Measurements from ENCODE around the gene GNAI2.

The GNAI2 gene

GRCh38 chr3:50235716-50236483 lies at the start of gene GNAI2:
GNAI2 (plus strand) TSS chr3:50236204; CDS start chr3:50236336, 132 bp downstream.
- H3K36me3 Mint-ChIP-seq, result peaks cover 4% of the 10 kb centered on the region
- no peaks in the 10 kb centered on the region for H3K27me3 Mint-ChIP-seq
- ATAC-seq (ENCODE audit: low read depth) (peak; percentile 87), DNase-seq (ENCODE audit: low spot score in 2 of 2) (peak; percentile 92 to 98)
- no peaks in the 10 kb centered on the region for H3K9me3 Mint-ChIP-seq
- peak within 1 kb of the TSS; percentile 94 for H3K27ac Mint-ChIP-seq
- H3K4me1 Mint-ChIP-seq, result peaks cover 41% of the 10 kb centered on the region
- H3K4me3 Mint-ChIP-seq, result peak within 1 kb of the TSS; percentile 99

- Mint-ChIP-seq H3K36me3 (no peaks in the 10 kb centered on the region), H3K27ac (no peak overlapping the region), H3K4me1 (peaks cover 5% of the 10 kb centered on the region), H3K9me3 (no peaks in the 10 kb centered on the region), H3K4me3 (no peak overlapping the region), H3K27me3 (peaks cover 10% of the 10 kb centered on the region)
- no peak for DNase-seq (ENCODE audit: low spot score in 2 of 2)
- no peak for ATAC-seq (ENCODE audit: low read depth)
Observed at GRCh38 chr3:50187750-50188149, 48.3 kb upstream of the GNAI2 start.

GRCh38 chr3:50189274-50189673 lies 46.7 kb upstream of the GNAI2 start:
- no peak for DNase-seq (ENCODE audit: low spot score in 2 of 2)
- H3K4me3 Mint-ChIP-seq, result no peak overlapping the region
- no peaks in the 10 kb centered on the region for H3K36me3 Mint-ChIP-seq
- H3K9me3 Mint-ChIP-seq, result no peaks in the 10 kb centered on the region
- H3K27me3 Mint-ChIP-seq, result peaks cover 2% of the 10 kb centered on the region
- no peak overlapping the region for H3K27ac Mint-ChIP-seq
- peak; percentile 53 for ATAC-seq (ENCODE audit: low read depth)
- peaks cover 5% of the 10 kb centered on the region for H3K4me1 Mint-ChIP-seq

GRCh38 chr3:50189989-50190388 lies 46.0 kb upstream of the GNAI2 start:
- Mint-ChIP-seq H3K4me1 (peaks cover 5% of the 10 kb centered on the region), H3K27me3 (peaks cover 6% of the 10 kb centered on the region), H3K27ac (no peak overlapping the region), H3K9me3 (no peaks in the 10 kb centered on the region), H3K36me3 (no peaks in the 10 kb centered on the region), H3K4me3 (no peak overlapping the region)
- DNase-seq (ENCODE audit: low spot score in 2 of 2), result no peak
- ATAC-seq (ENCODE audit: low read depth), result no peak

GRCh38 chr3:50190936-50191660 lies 44.9 kb upstream of the GNAI2 start, which contains the start of gene GNAT1:
GNAT1 (plus strand) TSS chr3:50191610; CDS start chr3:50191726, 116 bp downstream.
- H3K4me1 Mint-ChIP-seq, result peaks cover 5% of the 10 kb centered on the region
- ATAC-seq (ENCODE audit: low read depth), result no peak
- H3K27ac Mint-ChIP-seq, result no peak within 1 kb of the TSS
- no peak for DNase-seq (ENCODE audit: low spot score in 2 of 2)
- H3K9me3 Mint-ChIP-seq, result no peaks in the 10 kb centered on the region
- H3K4me3 Mint-ChIP-seq, result no peak within 1 kb of the TSS
- H3K36me3 Mint-ChIP-seq, result no peaks in the 10 kb centered on the region
- peaks cover 7% of the 10 kb centered on the region for H3K27me3 Mint-ChIP-seq

- H3K36me3 Mint-ChIP-seq, result no peaks in the 10 kb centered on the region
- peaks cover 5% of the 10 kb centered on the region for H3K4me1 Mint-ChIP-seq
- ATAC-seq (ENCODE audit: low read depth) (no peak), DNase-seq (ENCODE audit: low spot score in 2 of 2) (no peak)
- H3K9me3 Mint-ChIP-seq, result no peaks in the 10 kb centered on the region
- H3K4me3 Mint-ChIP-seq, result no peak overlapping the region
- H3K27me3 Mint-ChIP-seq, result peaks cover 9% of the 10 kb centered on the region
- H3K27ac Mint-ChIP-seq, result no peak overlapping the region
Observed at GRCh38 chr3:50192124-50192523, 43.9 kb upstream of the GNAI2 start.

- H3K9me3 Mint-ChIP-seq, result no peaks in the 10 kb centered on the region
- no peak overlapping the region for H3K27ac Mint-ChIP-seq
- H3K36me3 Mint-ChIP-seq, result no peaks in the 10 kb centered on the region
- no peak overlapping the region for H3K4me3 Mint-ChIP-seq
- H3K27me3 Mint-ChIP-seq, result peaks cover 9% of the 10 kb centered on the region
- ATAC-seq (ENCODE audit: low read depth) (peak; percentile 55), DNase-seq (ENCODE audit: low spot score in 2 of 2) (peak; percentile 92 to 96)
- peaks cover 5% of the 10 kb centered on the region for H3K4me1 Mint-ChIP-seq
Observed at GRCh38 chr3:50192689-50193141, 43.3 kb upstream of the GNAI2 start.

- Mint-ChIP-seq H3K36me3 (no peaks in the 10 kb centered on the region), H3K27ac (no peak overlapping the region), H3K4me1 (peaks cover 5% of the 10 kb centered on the region), H3K27me3 (peaks cover 9% of the 10 kb centered on the region), H3K9me3 (no peaks in the 10 kb centered on the region), H3K4me3 (no peak overlapping the region)
- DNase-seq (ENCODE audit: low spot score in 2 of 2), result no peak
- ATAC-seq (ENCODE audit: low read depth), result no peak
Observed at GRCh38 chr3:50193286-50193685, 42.7 kb upstream of the GNAI2 start.

- no peaks in the 10 kb centered on the region for H3K9me3 Mint-ChIP-seq
- H3K36me3 Mint-ChIP-seq, result no peaks in the 10 kb centered on the region
- DNase-seq (ENCODE audit: low spot score in 2 of 2) (no peak), ATAC-seq (ENCODE audit: low read depth) (no peak)
- H3K4me3 Mint-ChIP-seq, result no peak overlapping the region
- no peak overlapping the region for H3K27ac Mint-ChIP-seq
- H3K27me3 Mint-ChIP-seq, result peaks cover 9% of the 10 kb centered on the region
- peaks cover 5% of the 10 kb centered on the region for H3K4me1 Mint-ChIP-seq
Observed at GRCh38 chr3:50193746-50194127, 42.3 kb upstream of the GNAI2 start.

GRCh38 chr3:50194128-50194902 lies 41.7 kb upstream of the GNAI2 start:
- peak; percentile 84 for ATAC-seq (ENCODE audit: low read depth)
- Mint-ChIP-seq H3K27ac (peak overlapping the region; percentile 50), H3K27me3 (peaks cover 11% of the 10 kb centered on the region), H3K4me3 (peak overlapping the region; percentile 21), H3K36me3 (no peaks in the 10 kb centered on the region), H3K4me1 (peaks cover 5% of the 10 kb centered on the region), H3K9me3 (no peaks in the 10 kb centered on the region)
- peak; percentile 80 to 86 for DNase-seq (ENCODE audit: low spot score in 2 of 2)

GRCh38 chr3:50194903-50195500 lies 41.0 kb upstream of the GNAI2 start:
- H3K4me3 Mint-ChIP-seq, result peak overlapping the region; percentile 21
- DNase-seq (ENCODE audit: low spot score in 2 of 2), result no peak
- H3K4me1 Mint-ChIP-seq, result peaks cover 5% of the 10 kb centered on the region
- no peaks in the 10 kb centered on the region for H3K36me3 Mint-ChIP-seq
- H3K9me3 Mint-ChIP-seq, result no peaks in the 10 kb centered on the region
- H3K27me3 Mint-ChIP-seq, result peaks cover 11% of the 10 kb centered on the region
- ATAC-seq (ENCODE audit: low read depth), result peak; percentile 53
- no peak overlapping the region for H3K27ac Mint-ChIP-seq

GRCh38 chr3:50195501-50196252 lies 40.3 kb upstream of the GNAI2 start:
- Mint-ChIP-seq H3K27me3 (peaks cover 13% of the 10 kb centered on the region), H3K4me3 (no peak overlapping the region), H3K4me1 (peaks cover 5% of the 10 kb centered on the region), H3K9me3 (no peaks in the 10 kb centered on the region), H3K36me3 (no peaks in the 10 kb centered on the region), H3K27ac (no peak overlapping the region)
- DNase-seq (ENCODE audit: low spot score in 2 of 2) (no peak), ATAC-seq (ENCODE audit: low read depth) (no peak)

GRCh38 chr3:50196253-50196801 lies 39.7 kb upstream of the GNAI2 start:
- H3K27me3 Mint-ChIP-seq, result peaks cover 19% of the 10 kb centered on the region
- no peak overlapping the region for H3K4me3 Mint-ChIP-seq
- no peak for ATAC-seq (ENCODE audit: low read depth)
- no peaks in the 10 kb centered on the region for H3K9me3 Mint-ChIP-seq
- no peaks in the 10 kb centered on the region for H3K4me1 Mint-ChIP-seq
- DNase-seq (ENCODE audit: low spot score in 2 of 2), result no peak
- H3K27ac Mint-ChIP-seq, result no peak overlapping the region
- no peaks in the 10 kb centered on the region for H3K36me3 Mint-ChIP-seq

All from memory B cell (primary cell).